ENCODE data around the gene AGK. TPM values are rescaled to one million over a fixed set of nuclear protein-coding genes. Genes with fewer than 3 reads are reported as not detected.

AGK gene
- total RNA-seq (2014; rRNA removed; shearing (Covaris generic)): 57.9 and 58.3 TPM in 2 replicates
- polyA plus RNA-seq (2015; cell fraction: cytosol; rRNA removed): 33.7 and 34.7 TPM in 2 replicates
- 64.3 and 69.4 TPM in 2 replicates for polyA plus RNA-seq (2015; cell fraction: nucleus; rRNA removed)

- peak; percentile 72 for DNase-seq (ENCODE audit: low read depth)
Measured at GRCh38 chr7:141551094-141551781, at the start of gene AGK. Gene AGK (plus strand): TSS chr7:141551410. CDS start chr7:141555467, 4,057 bp downstream.

- no peak for DNase-seq (ENCODE audit: low read depth)
Measured at GRCh38 chr7:141501451-141501850, 49.8 kb upstream of the AGK start.

- DNase-seq (ENCODE audit: low read depth): no peak
Measured at GRCh38 chr7:141511316-141511675, 39.9 kb upstream of the AGK start.

GRCh38 chr7:141511676-141512396, 39.4 kb upstream of the AGK start:
- DNase-seq (ENCODE audit: low read depth): no peak

- DNase-seq (ENCODE audit: low read depth): no peak
Measured at GRCh38 chr7:141512597-141512996, 38.6 kb upstream of the AGK start.

GRCh38 chr7:141513720-141514119, 37.5 kb upstream of the AGK start:
- no peak for DNase-seq (ENCODE audit: low read depth)

- no peak for DNase-seq (ENCODE audit: low read depth)
Measured at GRCh38 chr7:141515941-141516340, 35.3 kb upstream of the AGK start.

GRCh38 chr7:141519623-141520022, 31.6 kb upstream of the AGK start:
- no peak for DNase-seq (ENCODE audit: low read depth)

- no peak for DNase-seq (ENCODE audit: low read depth)
Measured at GRCh38 chr7:141522657-141523342, 28.4 kb upstream of the AGK start.

- DNase-seq (ENCODE audit: low read depth): no peak
Measured at GRCh38 chr7:141525973-141526514, 25.2 kb upstream of the AGK start.

- DNase-seq (ENCODE audit: low read depth): peak; percentile 22
Measured at GRCh38 chr7:141527076-141527475, 24.1 kb upstream of the AGK start.

GRCh38 chr7:141528399-141528798, 22.8 kb upstream of the AGK start:
- no peak for DNase-seq (ENCODE audit: low read depth)

- peak; percentile 59 for DNase-seq (ENCODE audit: low read depth)
Measured at GRCh38 chr7:141533149-141533949, 17.9 kb upstream of the AGK start.

GRCh38 chr7:141534757-141535737, 16.2 kb upstream of the AGK start:
- DNase-seq (ENCODE audit: low read depth): no peak

- DNase-seq (ENCODE audit: low read depth): no peak
Measured at GRCh38 chr7:141537906-141538305, 13.3 kb upstream of the AGK start.

- no peak for DNase-seq (ENCODE audit: low read depth)
Measured at GRCh38 chr7:141541375-141541774, 9.8 kb upstream of the AGK start.

GRCh38 chr7:141544831-141545230, 6.4 kb upstream of the AGK start:
- DNase-seq (ENCODE audit: low read depth): no peak

- DNase-seq (ENCODE audit: low read depth): no peak
Measured at GRCh38 chr7:141549582-141549981, 1.6 kb upstream of the AGK start.

GRCh38 chr7:141550386-141551093, 670 bp upstream of the AGK start:
- DNase-seq (ENCODE audit: low read depth): no peak

Data from HT1080 (cell line).